K562 (cell line): ENCODE results near the gene PSAP. TPM values are rescaled to one million over a fixed set of nuclear protein-coding genes. Genes with fewer than 3 reads are reported as not detected.

Experiments used
- ATAC-seq: fragments of 200-7000 bp; cut with Tn5 transposase; 3 replicates; pipeline ENCODE4 v1.9.1; 2020; ENCODE audit warnings: moderate library complexity
- BruUV-seq: library from RNA; stranded (reverse); fragments of 400-500 nt; replicated peaks from 2 replicates; lab custom pipeline; 2021; lab: Mats Ljungman, UMichigan
- CTCF ChIA-PET: fragments of 300-600 bp; formaldehyde crosslinking; extraction: SDS; loops from one replicate; lab custom pipeline; 2021; ENCODE audit warnings: low intra/inter-chr PET ratio; lab: Yijun Ruan, JAX
- POLR2A ChIA-PET: fragments of 300-600, 350-650 bp; sonication (Branson Sonifier 250); formaldehyde crosslinking; extraction: SDS; loops from one replicate; lab custom pipeline; 2021; ENCODE audit warnings: antibody characterized with exemption, inconsistent platforms; lab: Yijun Ruan, JAX
- DNase-seq, 4 experiments: peaks; one replicate each; pipeline versions ENCODE4 v3.0.0 to v3.0.0-alpha.2; 2011 to 2018; ENCODE audit warnings: low spot score in 3 of 4, mixed read lengths in 3 of 4; ENCODE audit errors: extremely low read depth in 1 of 4
- FAIRE-seq: peaks from 2 replicates; lab custom pipeline; 2011; peaks lifted over from hg19 to GRCh38; lab: Jason Lieb, UNC
- H2AFZ ChIP-seq: 2 replicates; pipeline ENCODE4 v1.6.0; 2011; ENCODE audit warnings: low read depth, low read length, control low read depth, inconsistent platforms
- H3K27ac ChIP-seq: fragments of 200-600 bp; 3 replicates; pipeline ENCODE4 v1.8.0; 2011; ENCODE audit warnings: low read depth, mild to moderate bottlenecking, control low read depth, inconsistent platforms, low read length, moderate library complexity, mixed read lengths; ENCODE audit errors: extremely low read depth
- H3K27me3 ChIP-seq, 2 experiments: fragments of 300-600 bp in 1 of 2; 2 replicates in 1 of 2; 3 replicates in 1 of 2; pipeline versions ENCODE4 v1.6.0 to v1.8.0; 2011; ENCODE audit warnings: inconsistent platforms in 2 of 2, low read length in 2 of 2, mild to moderate bottlenecking in 1 of 2, mixed read lengths in 1 of 2, moderate library complexity in 1 of 2; ENCODE audit not compliant: control insufficient read depth in 2 of 2, insufficient read depth in 2 of 2
- H3K36me3 ChIP-seq: fragments of 300-600 bp; 3 replicates; pipeline ENCODE4 v1.8.0; 2011; ENCODE audit warnings: mild to moderate bottlenecking, low read length, inconsistent platforms; ENCODE audit not compliant: control insufficient read depth, insufficient read depth
- H3K4me1 ChIP-seq, 2 experiments: fragments of 200-600 bp in 1 of 2; replicated peaks in 1 of 2; 2 replicates in 1 of 2; 3 replicates in 1 of 2; pipeline versions ENCODE4 v1.5.1 to v1.8.0; 2011; ENCODE audit warnings: inconsistent platforms in 2 of 2, low read length in 2 of 2, mild to moderate bottlenecking in 1 of 2, mixed read lengths in 1 of 2, moderate library complexity in 1 of 2; ENCODE audit not compliant: control insufficient read depth in 2 of 2, insufficient read depth in 2 of 2
- H3K4me2 ChIP-seq: 2 replicates; pipeline ENCODE4 v1.6.1; 2011; ENCODE audit warnings: low read length, control low read depth, inconsistent platforms, mixed read lengths; ENCODE audit not compliant: insufficient read depth
- H3K4me3 ChIP-seq: fragments of 200-600 bp; sonication (generic), shearing (Covaris generic); 2 replicates; pipeline ENCODE4 v1.5.1; 2016; ENCODE audit warnings: control low read depth, inconsistent platforms
- H3K79me2 ChIP-seq: fragments of 200-600 bp; 3 replicates; pipeline ENCODE4 v1.8.0; 2011; ENCODE audit warnings: low read length, inconsistent platforms; ENCODE audit not compliant: control insufficient read depth, insufficient read depth
- H3K9ac ChIP-seq, 2 experiments: 2 replicates each; pipeline versions ENCODE4 v1.6.0 to v1.6.1; 2011; ENCODE audit warnings: low read depth in 2 of 2, low read length in 2 of 2, control low read depth in 1 of 2, inconsistent platforms in 1 of 2, mild to moderate bottlenecking in 1 of 2, mixed read lengths in 1 of 2; ENCODE audit not compliant: insufficient read depth in 1 of 2
- H3K9me1 ChIP-seq: one replicate; pipeline ENCODE4 v1.6.0; 2011; ENCODE audit warnings: inconsistent platforms, mild to moderate bottlenecking, low read length, moderate library complexity; ENCODE audit not compliant: control insufficient read depth, insufficient read depth
- H3K9me3 ChIP-seq: replicated peaks from 2 replicates; pipeline ENCODE4 v1.5.1; 2011; ENCODE audit warnings: low read depth, low read length, inconsistent platforms; ENCODE audit not compliant: control insufficient read depth, insufficient read depth
- H4K20me1 ChIP-seq: replicated peaks from 2 replicates; pipeline ENCODE4 v1.6.1; 2011; ENCODE audit warnings: low read length, inconsistent platforms, mixed read lengths; ENCODE audit not compliant: control insufficient read depth, insufficient read depth
- ADNP ChIP-seq: fragments of 200-800 bp; sonication (Bioruptor generic); IDR thresholded peaks from 2 replicates; pipeline ENCODE4 v1.6.1; 2016; ENCODE audit warnings: missing genetic modification characterization, missing compliant biosample characterization
- BCOR ChIP-seq: fragments of 450-650 bp; IDR thresholded peaks from 2 replicates; pipeline ENCODE4 v1.6.1; 2016
- DDX20 ChIP-seq: fragments of 450-650 bp; IDR thresholded peaks from 2 replicates; pipeline ENCODE4 v1.6.1; 2016; ENCODE audit warnings: missing genetic modification characterization, low read depth, mild to moderate bottlenecking, missing compliant biosample characterization, moderate library complexity
- ELK3 ChIP-seq: fragments of 450-650 bp; formaldehyde crosslinking; IDR thresholded peaks from 2 replicates; pipeline ENCODE4 v1.4.0; 2020; ENCODE audit warnings: mild to moderate bottlenecking
- FOSL1 ChIP-seq: fragments of 200-800 bp; sonication (Bioruptor generic); conservative IDR thresholded peaks from 2 replicates; pipeline ENCODE4 v1.6.1; 2016; ENCODE audit warnings: missing genetic modification characterization, missing compliant biosample characterization
- GTF2E2 ChIP-seq: fragments of 200-800 bp; sonication (Bioruptor generic); IDR thresholded peaks from 2 replicates; pipeline ENCODE4 v1.6.1; 2016; ENCODE audit warnings: missing genetic modification characterization, missing compliant biosample characterization
- HNRNPK ChIP-seq: fragments of 200-400 bp; formaldehyde crosslinking; IDR thresholded peaks from one replicate; pipeline ENCODE4 v1.6.1; 2018; ENCODE audit warnings: mild to moderate bottlenecking, low read depth, low read length; ENCODE audit not compliant: poor library complexity, severe bottlenecking
- L3MBTL2 ChIP-seq: fragments of 450-650 bp; IDR thresholded peaks from 2 replicates; pipeline ENCODE4 v1.6.1; 2016; ENCODE audit warnings: mild to moderate bottlenecking, moderate library complexity
- MAFK ChIP-seq: IDR thresholded peaks from 2 replicates; pipeline ENCODE4 v1.6.1; 2011; ENCODE audit warnings: low read length, improper control_type of control experiment
- NFE2 ChIP-seq: IDR thresholded peaks from 2 replicates; pipeline ENCODE4 v1.6.1; 2014; ENCODE audit warnings: antibody characterized with exemption, low read depth
- NUFIP1 ChIP-seq: fragments of 450-650 bp; IDR thresholded peaks from 2 replicates; pipeline ENCODE4 v1.6.1; 2018; ENCODE audit not compliant: partially characterized antibody
- PHB2 ChIP-seq: fragments of 450-650 bp; IDR thresholded peaks from 2 replicates; pipeline ENCODE4 v1.6.1; 2017; ENCODE audit warnings: low read depth
- PRPF4 ChIP-seq: fragments of 200-400 bp; formaldehyde crosslinking; IDR thresholded peaks from one replicate; pipeline ENCODE4 v1.6.1; 2017; ENCODE audit warnings: low read length, low read depth, mild to moderate bottlenecking; ENCODE audit not compliant: insufficient read depth, poor library complexity, severe bottlenecking
- PTRF ChIP-seq: fragments of 450-650 bp; IDR thresholded peaks from 2 replicates; pipeline ENCODE4 v1.6.1; 2016; ENCODE audit warnings: mild to moderate bottlenecking, missing genetic modification characterization, missing compliant biosample characterization
- RBM15 ChIP-seq: fragments of 200-400 bp; formaldehyde crosslinking; IDR thresholded peaks from 2 replicates; pipeline ENCODE4 v1.6.1; 2018; ENCODE audit warnings: mild to moderate bottlenecking, low read length, moderate library complexity; ENCODE audit not compliant: insufficient read depth
- SMARCA4 ChIP-seq: fragments of 450-650 bp; IDR thresholded peaks from 2 replicates; pipeline ENCODE4 v1.6.1; 2016
- SRSF7 ChIP-seq: fragments of 200-400 bp; formaldehyde crosslinking; optimal IDR thresholded peaks from 2 replicates; pipeline ENCODE3; 2017; ENCODE audit warnings: mild to moderate bottlenecking, low read depth, low read length
- TOE1 ChIP-seq, 2 experiments: fragments of 450-650 bp in 1 of 2; sonication (generic) in 1 of 2; formaldehyde crosslinking in 1 of 2; IDR thresholded peaks; 2 replicates each; pipeline versions ENCODE4 v1.7.1 to v1.8.0; 2016 to 2022; ENCODE audit warnings: borderline replicate concordance in 2 of 2, mild to moderate bottlenecking in 2 of 2, antibody characterized with exemption in 1 of 2, inconsistent platforms in 1 of 2, low read depth in 1 of 2, missing genetic modification reagents in 1 of 2, moderate library complexity in 1 of 2
- ZC3H8 ChIP-seq: fragments of 450-650 bp; IDR thresholded peaks from 2 replicates; pipeline ENCODE4 v1.6.1; 2017
- ZKSCAN1 ChIP-seq: fragments of 150-350 bp; IDR thresholded peaks from 2 replicates; pipeline ENCODE4 v1.6.1; 2016; ENCODE audit warnings: low read depth, low read length
- ZNF311 ChIP-seq: fragments of 250-450 bp; sonication (Bioruptor Pico); IDR thresholded peaks from 2 replicates; pipeline ENCODE4 v1.4.0; 2020; ENCODE audit warnings: mild to moderate bottlenecking, moderate library complexity
- ZNF449 ChIP-seq: fragments of 250-450 bp; sonication (Bioruptor Pico); IDR thresholded peaks from 2 replicates; pipeline ENCODE4 v1.8.0; 2022; ENCODE audit warnings: moderate library complexity, mild to moderate bottlenecking, inconsistent platforms
- WGBS: fragments of 100-300 bp; shearing (Covaris generic); methylation state at CpG from one replicate; pipeline ENCODE4 v1.1.6; 2016; ENCODE audit warnings: low coverage, mixed read lengths; ENCODE audit not compliant: insufficient coverage; ENCODE audit errors: missing lambda C conversion rate; 5-methylcytosine and 5-hydroxymethylcytosine counted together
- in situ Hi-C: fragments of 300-500 bp; cut with MboI; formaldehyde crosslinking; loops from 4 replicates; pipeline ENCODE4 v1.15.0; 2018; ENCODE audit warnings: inconsistent platforms, mixed read lengths
- intact Hi-C: fragments of 100-400 bp; cut with micrococcal nuclease; formaldehyde crosslinking; loops from 2 replicates; pipeline ENCODE4 v1.14.2; 2022
- polyA plus RNA-seq, 8 experiments: library from polyadenylated mRNA; depleted of rRNA in 4 of 8; stranded (reverse) in 5 of 8; unstranded in 3 of 8; fragments of >200 nt; fragmentation: Nextera tagmentation in 2 of 8; fragmentation: Illumina TruSeq in 1 of 8; extraction: Ambion mirVana in 2 of 8; extraction: Trizol in 1 of 8; gene quantifications; 2 replicates each; pipeline versions ENCODE4 v1.2.1 to v1.2.3, GENCODE V29; 2011 to 2014; ENCODE audit warnings: inconsistent platforms in 1 of 8, missing spikeins in 1 of 8
- total RNA-seq, 7 experiments: library from RNA; depleted of rRNA in 6 of 7; stranded (reverse); fragments of >200 nt in 6 of 7; fragmentation: Illumina TruSeq in 2 of 7; extraction: Trizol in 2 of 7; gene quantifications; 2 replicates each; pipeline versions ENCODE4 v1.2.1 to v1.2.3, GENCODE V29; 2011 to 2021; ENCODE audit warnings: low replicate concordance in 1 of 7
- TF ChIP-seq, protein P1 (sequence below): fragments of 250-450 bp; sonication (Bioruptor Pico); IDR thresholded peaks from 2 replicates; pipeline ENCODE4 v1.5.0; 2020; ENCODE audit warnings: mild to moderate bottlenecking

PSAP gene
- total and polyA plus RNA-seq, 9 of the 15 experiments (the other 6 are each of a cell fraction or from before 2014, with no cell fraction given): 245 to 700 (median 429) TPM

- no TSS peak for BruUV-seq
- Histone ChIP-seq H3K27me3 (no peaks in the 10 kb centered on the region), H3K27ac (no peak overlapping the region), H3K9me1 (no peaks in the 10 kb centered on the region), H3K4me3 (no peak overlapping the region), H3K36me3 (no peaks in the 10 kb centered on the region), H3K4me2 (no peak overlapping the region), H3K9me3 (no peaks in the 10 kb centered on the region), H4K20me1 (no peaks in the 10 kb centered on the region), H3K9ac (no peak overlapping the region), H3K4me1 (peaks cover 56 to 67% of the 10 kb centered on the region in 2 experiments), H3K79me2 (no peaks in the 10 kb centered on the region), H2AFZ (no peak overlapping the region)
- ChIA-PET POLR2A (no interaction called here), CTCF (no interaction called here)
- in situ Hi-C loops (no loop called here), intact Hi-C loops (no loop called here)
- FAIRE-seq (no peak), DNase-seq (no peak), ATAC-seq (no peak)
- WGBS: 65% methylated on average over 4 of the region's 4 CpGs
- no peak for TF ChIP-seq HNRNPK
- TF ChIP-seq PHB2: no peak
- TF ChIP-seq GTF2E2 (tag): no peak
- TF ChIP-seq ZKSCAN1: no peak
- peak; percentile 76 for TF ChIP-seq NFE2
- no peak for TF ChIP-seq TOE1 (IDR thresholded peaks at IDR 0.05; ENCODE audit: borderline replicate concordance)
- TF ChIP-seq TOE1 (CRISPR knock-in tag; IDR thresholded peaks at IDR 0.05; ENCODE audit: borderline replicate concordance, low read depth): no peak
- no peak for TF ChIP-seq FOSL1 (tag)
- TF ChIP-seq PRPF4: no peak
- TF ChIP-seq, protein P1, sequence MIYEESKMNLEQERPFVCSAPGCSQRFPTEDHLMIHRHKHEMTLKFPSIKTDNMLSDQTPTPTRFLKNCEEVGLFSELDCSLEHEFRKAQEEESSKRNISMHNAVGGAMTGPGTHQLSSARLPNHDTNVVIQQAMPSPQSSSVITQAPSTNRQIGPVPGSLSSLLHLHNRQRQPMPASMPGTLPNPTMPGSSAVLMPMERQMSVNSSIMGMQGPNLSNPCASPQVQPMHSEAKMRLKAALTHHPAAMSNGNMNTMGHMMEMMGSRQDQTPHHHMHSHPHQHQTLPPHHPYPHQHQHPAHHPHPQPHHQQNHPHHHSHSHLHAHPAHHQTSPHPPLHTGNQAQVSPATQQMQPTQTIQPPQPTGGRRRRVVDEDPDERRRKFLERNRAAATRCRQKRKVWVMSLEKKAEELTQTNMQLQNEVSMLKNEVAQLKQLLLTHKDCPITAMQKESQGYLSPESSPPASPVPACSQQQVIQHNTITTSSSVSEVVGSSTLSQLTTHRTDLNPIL (CRISPR knock-in tag): no peak
- 0 out of 2 replicates have a peak, but pooled peaks have one; percentile 8 for TF ChIP-seq MAFK
- no peak for TF ChIP-seq ELK3
- TF ChIP-seq RBM15: no peak
- TF ChIP-seq ZC3H8: no peak
- peak; percentile 92 for TF ChIP-seq BCOR
- TF ChIP-seq PTRF: no peak
- TF ChIP-seq SMARCA4: no peak
- TF ChIP-seq L3MBTL2: no peak
- no peak for TF ChIP-seq ZNF311
- TF ChIP-seq ZNF449 (CRISPR knock-in tag): no peak
- TF ChIP-seq DDX20 (tag): no peak
- TF ChIP-seq ADNP: peak; percentile 86
- no peak for TF ChIP-seq SRSF7
- TF ChIP-seq NUFIP1: no peak
These were observed 5.6 kb upstream of the PSAP start for GRCh38 chr10:71856619-71857018.
